SU-DHL-6 (cell line): Measurements from ENCODE around the gene EEF1AKMT4.

ENCODE experiments used
- H2AFZ ChIP-seq: fragments of 200-600 bp; sonication (generic); 2 replicates; pipeline ENCODE4 v1.6.1; 2014; ENCODE audit warnings: low read depth, mild to moderate bottlenecking, moderate library complexity, mixed read lengths, antibody characterized with exemption, low read length; ENCODE audit not compliant: severe bottlenecking
- H3F3A ChIP-seq: fragments of 200-600 bp; shearing (Covaris generic); 2 replicates; pipeline ENCODE4 v1.6.0; 2016; ENCODE audit warnings: antibody characterized with exemption, mild to moderate bottlenecking; ENCODE audit not compliant: insufficient read depth
- H3K27ac ChIP-seq: fragments of 200-600 bp; sonication (generic); 2 replicates; pipeline ENCODE4 v1.5.1; 2016; ENCODE audit warnings: low read depth, mild to moderate bottlenecking, low read length, moderate library complexity, mixed read lengths
- H3K27me3 ChIP-seq: fragments of 200-600 bp; sonication (generic), shearing (Covaris generic); 2 replicates; pipeline ENCODE4 v1.6.0; 2014; ENCODE audit warnings: mild to moderate bottlenecking, low read length
- H3K36me3 ChIP-seq: fragments of 200-600 bp; sonication (generic); 2 replicates; pipeline ENCODE4 v1.6.1; 2014; ENCODE audit warnings: mild to moderate bottlenecking, low read length, mixed read lengths
- H3K4me2 ChIP-seq: fragments of 300-600, 200-600 bp; shearing (Covaris generic), sonication (generic); 2 replicates; pipeline ENCODE4 v1.6.0; 2014; ENCODE audit warnings: low read length, low read depth, mild to moderate bottlenecking; ENCODE audit not compliant: poor library complexity, severe bottlenecking
- H3K4me3 ChIP-seq: fragments of 200-600 bp; sonication (generic); 2 replicates; pipeline ENCODE4 v1.5.1; 2014; ENCODE audit warnings: antibody characterized with exemption, low read length, mild to moderate bottlenecking, mixed read lengths; ENCODE audit not compliant: insufficient read depth, poor library complexity, severe bottlenecking
- H3K79me2 ChIP-seq: fragments of 200-600 bp; sonication (generic); 2 replicates; pipeline ENCODE4 v1.6.1; 2014; ENCODE audit warnings: mild to moderate bottlenecking, low read length, moderate library complexity; ENCODE audit not compliant: insufficient read depth
- H3K9ac ChIP-seq: fragments of 200-600 bp; sonication (generic); 2 replicates; pipeline ENCODE4 v1.7.0; 2014; ENCODE audit warnings: mild to moderate bottlenecking, low read length
- H3K9me2 ChIP-seq: fragments of 200-600 bp; sonication (generic); replicated peaks from 2 replicates; pipeline ENCODE4 v1.6.1; 2014; ENCODE audit warnings: low read length; ENCODE audit not compliant: insufficient read depth
- H3K9me3 ChIP-seq: fragments of 200-600 bp; sonication (generic); 2 replicates; pipeline ENCODE4 v1.6.1; 2014; ENCODE audit warnings: low read length, mixed read lengths; ENCODE audit not compliant: insufficient read depth
- H4K20me1 ChIP-seq: fragments of 200-600 bp; sonication (generic); 2 replicates; pipeline ENCODE4 v1.6.1; 2014; ENCODE audit warnings: low read depth, mild to moderate bottlenecking, antibody characterized with exemption, low read length, moderate library complexity, mixed read lengths
- CTCF ChIP-seq: fragments of 200-600 bp; sonication (generic); IDR thresholded peaks from one replicate; pipeline ENCODE4 v1.5.1; 2017; ENCODE audit warnings: antibody characterized with exemption, mild to moderate bottlenecking, low read length, moderate library complexity; ENCODE audit not compliant: insufficient read depth, poor library complexity, severe bottlenecking
- EZH2phosphoT487 ChIP-seq: fragments of 200-600 bp; sonication (generic), shearing (Covaris generic); conservative IDR thresholded peaks from 2 replicates; pipeline ENCODE4 v1.6.1; 2018; ENCODE audit warnings: mild to moderate bottlenecking, antibody characterized with exemption, low read length, moderate library complexity, mixed read lengths

The EEF1AKMT4 gene

DNA sequence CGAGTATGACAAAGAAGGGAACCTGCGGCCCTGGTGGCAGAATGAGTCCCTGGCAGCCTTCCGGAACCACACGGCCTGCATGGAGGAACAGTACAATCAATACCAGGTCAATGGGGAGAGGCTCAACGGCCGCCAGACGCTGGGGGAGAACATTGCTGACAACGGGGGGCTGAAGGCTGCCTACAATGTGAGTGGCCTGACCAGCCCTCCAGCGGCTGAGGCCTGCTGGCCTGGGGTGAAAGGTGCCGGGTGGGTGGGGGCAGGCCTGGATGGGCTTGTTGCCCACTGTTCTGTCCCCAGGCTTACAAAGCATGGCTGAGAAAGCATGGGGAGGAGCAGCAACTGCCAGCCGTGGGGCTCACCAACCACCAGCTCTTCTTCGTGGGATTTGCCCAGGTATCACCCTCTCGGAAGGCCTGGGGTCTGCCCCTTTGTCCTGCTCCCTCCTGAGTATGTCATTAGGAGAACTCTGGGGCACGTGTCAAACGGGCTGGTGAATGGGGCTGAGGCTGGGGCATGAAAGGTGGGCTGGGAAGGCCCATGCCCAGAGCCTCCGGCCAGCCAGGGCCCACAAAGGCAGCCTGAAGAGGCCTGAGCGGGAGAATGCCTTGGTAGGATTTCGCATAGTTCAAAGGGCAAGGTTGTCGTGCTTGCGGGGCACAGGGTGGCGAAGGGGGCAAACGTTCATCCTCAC, 41.7 kb downstream of the EEF1AKMT4 start:
- Histone ChIP-seq H3K27ac (no peak overlapping the region), H3K9me3 (no peaks in the 10 kb centered on the region), H3K9me2 (no peaks in the 10 kb centered on the region), H3K4me3 (no peak overlapping the region), H3K79me2 (no peaks in the 10 kb centered on the region), H3K36me3 (no peaks in the 10 kb centered on the region), H4K20me1 (no peaks in the 10 kb centered on the region), H3K4me2 (no peak overlapping the region), H3K9ac (no peak overlapping the region), H3K27me3 (no peaks in the 10 kb centered on the region), H3F3A (no peaks in the 10 kb centered on the region), H2AFZ (no peak overlapping the region)
- TF ChIP-seq CTCF (no peak), EZH2phosphoT487 (no peak)

GRCh38 chr3:184291738-184292445, 42.4 kb downstream of the EEF1AKMT4 start:
- Histone ChIP-seq H3K9me2 (no peaks in the 10 kb centered on the region), H3K27ac (no peak overlapping the region), H3K79me2 (no peaks in the 10 kb centered on the region), H4K20me1 (no peaks in the 10 kb centered on the region), H3K36me3 (no peaks in the 10 kb centered on the region), H3F3A (no peaks in the 10 kb centered on the region), H3K9ac (no peak overlapping the region), H3K4me2 (no peak overlapping the region), H3K9me3 (no peaks in the 10 kb centered on the region), H3K27me3 (no peaks in the 10 kb centered on the region), H3K4me3 (no peak overlapping the region), H2AFZ (no peak overlapping the region)
- no peak for TF ChIP-seq EZH2phosphoT487

GRCh38 chr3:184295771-184296170, 46.3 kb downstream of the EEF1AKMT4 start:
- Histone ChIP-seq H4K20me1 (no peaks in the 10 kb centered on the region), H3K9ac (no peak overlapping the region), H3K9me2 (no peaks in the 10 kb centered on the region), H3K36me3 (peaks cover 7% of the 10 kb centered on the region; the same call in 1 of the 2 replicates), H3K9me3 (no peaks in the 10 kb centered on the region), H3K79me2 (peaks cover 15% of the 10 kb centered on the region), H3F3A (no peaks in the 10 kb centered on the region), H3K27me3 (no peaks in the 10 kb centered on the region), H2AFZ (no peak overlapping the region), H3K4me3 (no peak overlapping the region), H3K4me2 (no peak overlapping the region), H3K27ac (no peak overlapping the region)
- no peak for TF ChIP-seq CTCF
- no peak for TF ChIP-seq EZH2phosphoT487

GRCh38 chr3:184296616-184297015, 47.1 kb downstream of the EEF1AKMT4 start:
- Histone ChIP-seq H3K36me3 (peaks cover 7% of the 10 kb centered on the region; the same call in 1 of the 2 replicates), H3K9ac (no peak overlapping the region), H3K79me2 (peaks cover 16% of the 10 kb centered on the region), H4K20me1 (no peaks in the 10 kb centered on the region), H3F3A (no peaks in the 10 kb centered on the region), H3K4me2 (no peak overlapping the region), H3K9me3 (no peaks in the 10 kb centered on the region), H3K27me3 (no peaks in the 10 kb centered on the region), H3K4me3 (no peak overlapping the region), H2AFZ (no peak overlapping the region), H3K9me2 (no peaks in the 10 kb centered on the region), H3K27ac (no peak overlapping the region)
- TF ChIP-seq CTCF (no peak), EZH2phosphoT487 (no peak)
